Stimulated activated CD4-positive, alpha-beta T cell treated with anti-CD3 and anti-CD28 coated beads, Interleukin-1b, Interleukin-23, amount 100 ng/mL, for 4 hours (primary cell): ENCODE data around the gene ABCA8.
"Not testable (repeated sequence)": the region's sequence is repeated elsewhere in the genome, so short reads cannot be mapped to it uniquely, and the experiment has no call there.

Experiments used
- DNase-seq, 2 donors: peaks; one replicate each; pipeline ENCODE4 v3.0.0-alpha.2; 2020; ENCODE audit warnings: low read depth in 2 of 2

The ABCA8 gene

DNA sequence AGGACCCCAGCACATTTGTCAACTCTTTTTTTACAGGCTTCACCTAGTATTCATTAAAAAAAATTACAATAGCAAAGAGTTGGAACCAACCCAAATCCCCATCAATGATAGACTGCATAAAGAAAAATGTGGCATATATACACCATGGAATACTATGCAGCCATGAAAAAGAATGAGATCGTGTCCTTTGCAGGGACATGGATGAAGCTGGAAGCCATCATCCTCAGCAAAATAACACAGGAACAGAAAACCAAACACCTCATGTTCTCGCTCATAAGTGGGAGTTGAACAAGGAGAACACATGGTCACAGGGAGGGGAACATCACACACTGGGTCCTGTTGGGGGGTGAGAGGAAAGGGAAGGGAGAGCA, 11.4 kb downstream of the ABCA8 start:
- not testable (repeated sequence) for DNase-seq

GRCh38 chr17:68943123-68943811, 11.9 kb downstream of the ABCA8 start:
- no peak for DNase-seq

- DNase-seq, result no peak
Observed at GRCh38 chr17:68942389-68942788, 12.8 kb downstream of the ABCA8 start.

DNA sequence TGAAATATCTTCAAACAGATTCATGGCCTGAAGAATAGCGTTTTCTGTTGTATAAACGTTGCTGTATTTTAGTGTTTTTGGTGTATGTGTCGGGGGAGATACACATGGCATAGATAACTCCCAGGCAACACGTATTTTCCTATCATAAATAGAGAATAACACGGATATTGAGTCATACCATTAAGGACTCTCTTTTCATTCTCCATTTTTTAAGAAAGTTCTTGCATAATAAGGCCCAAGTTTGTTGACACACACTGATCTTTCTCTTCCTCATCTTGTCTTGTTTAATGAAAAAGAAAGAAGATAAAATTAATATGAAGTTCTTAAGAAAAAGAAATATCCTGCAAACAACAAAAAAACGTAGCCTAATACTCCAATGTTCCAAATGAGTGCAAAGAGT, 13.4 kb downstream of the ABCA8 start:
- no peak for DNase-seq

DNA sequence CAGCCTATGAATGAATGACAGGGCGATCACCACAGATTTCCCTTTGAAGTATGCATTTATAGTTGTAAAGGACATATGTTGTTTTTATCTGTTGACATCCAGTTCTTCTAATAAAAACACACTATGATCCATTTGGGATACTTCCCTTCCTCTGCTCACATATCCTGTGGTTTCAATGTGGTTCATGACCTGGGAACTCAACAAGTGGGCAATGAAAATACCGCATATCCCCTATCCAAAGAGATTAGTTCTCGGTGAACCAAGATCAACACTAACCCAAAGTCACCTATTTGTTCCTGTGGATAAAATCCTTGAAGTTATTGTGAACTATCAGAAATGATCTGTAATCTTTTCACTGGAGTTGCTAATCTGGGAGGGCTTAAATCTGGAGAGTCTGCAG, 16.0 kb downstream of the ABCA8 start:
- DNase-seq, result no peak

DNA sequence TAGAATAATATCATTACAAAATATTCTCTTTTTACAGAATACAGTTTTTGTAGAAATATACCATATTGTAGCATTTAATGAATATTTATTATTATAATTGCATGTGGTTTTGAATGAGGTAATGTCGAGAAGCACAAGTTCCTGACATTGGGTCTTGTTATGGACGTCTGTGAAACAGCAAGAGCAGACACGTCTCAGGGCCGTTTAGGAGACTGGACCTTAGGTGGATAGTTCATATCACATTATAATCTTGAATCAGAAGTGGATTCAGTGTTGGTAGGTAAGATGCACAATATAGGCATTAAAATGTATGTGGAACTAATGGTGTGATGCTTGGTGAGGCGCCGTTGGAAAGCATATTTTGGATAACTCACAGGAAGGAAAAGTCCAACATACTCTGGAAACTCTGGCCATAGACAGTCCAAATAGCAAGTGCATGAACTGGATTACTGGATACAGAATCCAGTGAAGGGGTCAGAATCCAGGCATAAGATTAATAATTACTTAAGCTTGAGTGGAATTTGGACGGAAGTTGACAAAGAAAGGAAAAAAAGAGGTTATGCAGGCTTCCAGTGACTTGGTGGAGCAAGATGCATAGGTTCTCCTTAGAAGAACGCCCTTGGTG, 17.2 kb downstream of the ABCA8 start:
- no peak for DNase-seq

GRCh38 chr17:68927516-68927915, 27.7 kb downstream of the ABCA8 start:
- no peak for DNase-seq

GRCh38 chr17:68924793-68925720, 30.1 kb downstream of the ABCA8 start:
- no peak for DNase-seq

DNA sequence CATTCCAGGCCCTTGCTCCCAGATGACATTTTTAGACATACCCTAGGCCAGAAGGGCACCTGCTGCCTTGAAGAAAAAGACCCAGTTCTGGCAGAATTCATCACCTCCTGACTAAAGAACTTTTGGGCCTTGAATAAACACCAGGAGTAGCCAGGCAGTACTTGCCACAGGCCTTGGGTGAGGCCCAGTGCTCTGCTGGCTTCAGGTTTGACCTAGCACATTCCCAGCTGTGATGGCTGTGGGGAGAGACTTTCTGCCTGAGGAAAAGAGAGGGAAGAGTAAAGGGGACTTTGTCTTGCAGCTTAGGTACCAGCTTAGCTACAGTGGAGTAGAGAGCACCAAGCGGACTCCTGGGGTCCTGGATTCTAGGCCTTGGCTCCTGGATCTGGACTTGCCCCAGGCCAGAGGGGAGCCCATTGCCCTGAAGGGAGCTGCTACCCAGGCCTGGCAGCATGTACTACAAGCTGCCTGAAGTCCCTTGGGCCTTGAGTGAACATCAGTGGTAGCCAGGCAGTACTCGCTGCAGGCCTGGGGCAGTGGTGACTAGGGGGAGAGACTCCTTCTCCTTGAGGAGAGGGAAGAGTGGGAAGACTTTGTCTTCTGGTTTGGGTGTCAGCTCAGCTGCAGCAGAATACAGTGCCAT, 44.3 kb downstream of the ABCA8 start:
- DNase-seq, result no peak

GRCh38 chr17:68910251-68910705, 44.9 kb downstream of the ABCA8 start:
- no peak for DNase-seq

GRCh38 chr17:68909066-68909465, 46.1 kb downstream of the ABCA8 start:
- no peak for DNase-seq

DNA sequence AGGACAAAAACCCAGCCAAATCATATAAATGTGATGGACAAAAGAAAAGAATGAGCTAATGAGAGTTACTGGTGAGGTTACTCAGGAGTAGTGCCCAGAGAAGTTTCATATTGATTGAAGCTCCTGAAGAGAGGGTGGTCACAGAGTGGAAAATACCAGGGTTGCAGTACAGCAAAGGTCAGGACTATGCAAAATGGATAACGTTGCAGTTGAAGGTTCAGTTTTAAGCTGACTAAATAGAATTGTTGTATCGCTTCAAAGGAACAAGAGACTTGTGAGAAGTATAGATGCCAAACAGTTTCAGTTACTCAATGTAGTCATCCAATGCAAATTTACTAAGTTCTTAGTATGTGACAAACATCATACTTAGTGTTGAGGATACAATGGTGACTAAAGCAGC, 47.1 kb downstream of the ABCA8 start:
- DNase-seq, result no peak

DNA sequence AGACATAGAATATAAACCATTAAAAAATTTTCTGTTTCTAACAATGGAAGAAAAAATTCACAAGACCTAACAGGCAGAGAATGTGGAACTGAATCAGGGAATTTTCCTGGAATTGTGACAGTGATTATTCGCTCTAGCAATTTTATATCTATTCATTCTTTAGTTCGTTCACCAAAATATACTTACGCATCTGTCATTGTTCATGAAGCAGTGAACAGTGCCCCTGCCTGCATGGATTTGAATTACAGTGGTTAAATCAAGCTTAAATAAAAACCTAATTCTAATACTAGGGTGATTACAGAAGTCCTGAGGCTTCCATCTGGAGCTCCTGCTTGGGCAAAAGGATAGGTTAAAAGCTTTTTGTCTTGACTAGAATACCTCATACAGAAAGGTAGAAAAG, 48.6 kb downstream of the ABCA8 start:
- no peak for DNase-seq

GRCh38 chr17:68903286-68903685, 51.9 kb downstream of the ABCA8 start:
- no peak for DNase-seq

- DNase-seq, result no peak
Observed at GRCh38 chr17:68897557-68897956, 57.6 kb downstream of the ABCA8 start.

GRCh38 chr17:68892658-68893057, 62.5 kb downstream of the ABCA8 start:
- no peak for DNase-seq

DNA sequence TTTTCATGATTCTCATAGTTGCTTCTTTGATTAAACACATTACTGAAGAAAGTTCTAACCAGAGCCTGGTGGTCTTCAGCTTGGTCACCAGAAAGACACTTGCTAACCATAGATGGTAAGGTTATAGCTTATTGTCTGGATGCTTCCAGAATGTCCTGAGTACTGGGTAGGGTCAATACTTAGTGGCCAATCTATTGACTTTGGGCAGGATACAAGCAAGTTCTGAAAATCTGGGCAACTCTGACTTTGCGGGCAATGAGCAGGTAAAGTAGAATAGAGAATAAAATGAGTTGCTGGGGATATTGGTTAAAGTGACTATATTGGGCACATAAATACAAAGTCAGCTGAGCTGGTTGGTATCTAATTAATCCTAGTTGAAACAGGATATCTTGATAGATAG, 63.0 kb downstream of the ABCA8 start:
- no peak for DNase-seq

GRCh38 chr17:68886401-68886800, 68.8 kb downstream of the ABCA8 start:
- DNase-seq, result no peak

DNA sequence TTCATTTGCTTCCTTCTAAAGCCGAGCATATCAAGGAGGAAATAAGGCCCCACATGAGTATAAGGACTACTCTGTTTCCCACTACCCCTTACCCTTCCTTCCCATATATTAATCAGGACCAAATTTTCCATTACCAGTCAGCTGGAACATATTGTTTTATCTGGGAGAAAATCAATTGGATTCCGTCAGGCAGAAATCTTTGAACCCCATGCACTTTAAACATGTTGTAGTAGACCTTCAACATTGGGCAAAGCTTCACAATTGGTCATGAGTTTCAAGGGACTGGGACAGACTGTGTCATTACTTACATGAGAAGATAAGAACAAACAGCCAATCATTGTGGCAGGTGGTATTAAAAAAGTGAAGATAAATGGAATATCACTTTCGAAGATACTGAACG, 70.3 kb downstream of the ABCA8 start:
- DNase-seq, result no peak

DNA sequence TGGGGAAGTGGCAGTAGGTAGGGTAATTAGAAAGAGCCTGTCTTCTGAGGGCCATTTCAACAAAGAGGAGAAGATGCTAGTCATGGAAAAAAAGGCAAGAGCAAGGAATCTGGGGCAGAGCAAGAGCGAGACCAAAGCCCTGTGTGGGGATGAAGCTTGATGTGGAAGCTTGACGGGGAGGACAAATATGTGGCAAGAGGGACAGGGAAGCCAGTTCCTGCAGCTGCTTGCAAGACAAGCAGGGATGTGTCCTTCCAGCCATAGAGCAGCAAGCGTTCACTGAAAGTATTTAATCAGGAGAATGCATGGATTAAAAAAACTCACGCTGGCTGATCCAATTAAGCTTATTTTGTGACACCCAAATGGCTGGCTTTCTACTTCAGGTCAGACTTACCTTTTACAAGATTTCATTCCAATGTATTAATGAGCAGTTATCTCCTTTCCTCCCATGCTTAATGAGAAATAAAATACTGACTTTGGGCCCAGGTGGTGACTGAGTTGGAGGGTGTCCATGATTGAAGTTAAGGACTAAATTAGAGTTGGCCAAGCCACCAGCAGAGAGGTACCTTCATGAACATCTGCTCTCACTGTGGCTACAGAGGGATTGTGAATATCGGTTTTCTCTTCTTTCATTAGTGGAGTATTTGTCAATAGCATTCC, 76.8 kb downstream of the ABCA8 start:
- DNase-seq, result no peak

- no peak for DNase-seq
Observed at GRCh38 chr17:68871447-68871846, 83.7 kb downstream of the ABCA8 start.

DNA sequence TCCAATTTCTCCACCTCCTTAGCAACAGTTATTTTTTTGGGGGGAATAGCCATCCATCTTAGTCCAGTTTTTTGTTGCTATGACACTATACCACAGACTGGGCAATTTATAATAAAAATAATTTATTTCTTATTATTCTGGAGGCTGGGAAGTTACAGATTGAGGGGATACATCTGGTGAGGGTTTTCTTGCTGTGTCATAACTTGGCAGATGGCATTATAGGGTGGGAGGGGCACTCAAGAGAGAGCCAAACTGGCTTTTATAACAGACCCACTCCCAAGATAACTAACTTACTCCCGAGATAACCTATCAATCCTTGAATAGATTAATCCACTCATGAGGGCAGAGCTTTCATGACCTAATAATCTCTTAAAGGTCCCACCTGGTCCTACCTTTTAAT, 84.2 kb downstream of the ABCA8 start:
- DNase-seq, result no peak
